ENCODE data around the gene GDF15.

Gene GDF15

DNA sequence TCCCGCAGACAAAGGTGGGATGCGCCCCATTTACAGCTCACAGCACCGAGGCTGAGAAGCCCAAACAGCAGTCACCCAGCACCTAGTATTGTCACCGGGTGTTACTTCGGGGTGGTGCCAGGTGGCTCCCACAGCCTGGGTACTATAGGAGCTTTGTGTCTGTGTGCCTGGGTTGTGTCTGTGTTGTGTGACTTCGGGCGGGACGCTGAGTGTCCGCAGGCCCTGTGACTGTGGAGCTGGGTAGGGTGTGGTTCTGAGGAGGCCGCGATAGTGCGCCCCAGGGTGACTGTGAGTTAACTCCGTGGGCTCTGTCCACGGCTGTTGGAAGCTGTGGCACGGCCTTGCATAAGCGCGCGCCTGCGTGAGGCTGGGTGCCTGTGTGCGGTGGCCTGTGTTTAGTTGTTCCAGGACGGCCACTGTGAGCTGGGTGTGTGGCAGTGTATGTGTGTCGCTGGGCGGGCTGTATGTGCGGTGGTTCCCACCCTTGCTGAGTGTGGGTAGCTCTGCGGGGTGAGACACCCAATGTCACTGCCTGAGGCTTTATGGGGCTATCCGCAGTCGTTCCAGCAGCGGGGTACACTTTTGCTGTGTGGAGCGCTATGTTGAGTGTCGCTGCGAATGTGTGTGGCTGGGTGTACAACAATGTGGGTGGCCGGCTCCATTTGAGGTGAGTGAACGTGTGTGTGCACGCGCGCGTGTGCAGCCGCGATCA lies 32.7 kb downstream of the GDF15 start:
- Histone ChIP-seq H3K36me3 (ENCODE audit: control insufficient read depth, insufficient read depth, low read length) (no peaks in the 10 kb centered on the region), H3K4me1 (ENCODE audit: control insufficient read depth, insufficient read depth, low read length, poor library complexity, severe bottlenecking) (peaks cover 86% of the 10 kb centered on the region), H3K27ac (ENCODE audit: insufficient read depth, low read length, poor library complexity, severe bottlenecking) (peak overlapping the region; percentile 73), H3K4me3 (ENCODE audit: insufficient read depth, low read depth, low read length, poor library complexity, severe bottlenecking) (peak overlapping the region; percentile 8), H3K27me3 (replicated peaks; ENCODE audit: control insufficient read depth, insufficient read depth, low read length, poor library complexity, severe bottlenecking) (no peaks in the 10 kb centered on the region), H3K9me3 (ENCODE audit: control insufficient read depth, low read length) (no peaks in the 10 kb centered on the region)
- peak in 2 of 3 donors; percentile 47 to 48 for DNase-seq

GRCh38 chr19:18419195-18419698 lies 33.3 kb downstream of the GDF15 start, which contains the start of gene SSBP4:
Gene SSBP4, plus strand, starts transcription at chr19:18419398. Its CDS starts 251 bp downstream, at chr19:18419649.
- DNase-seq, result peak; percentile 61 to 64 (median 62)
- H3K4me3 ChIP-seq (ENCODE audit: insufficient read depth, low read depth, low read length, poor library complexity, severe bottlenecking), result peak within 1 kb of the TSS; percentile 59
- peaks cover 92% of the 10 kb centered on the region for H3K4me1 ChIP-seq (ENCODE audit: control insufficient read depth, insufficient read depth, low read length, poor library complexity, severe bottlenecking)
- H3K9me3 ChIP-seq (ENCODE audit: control insufficient read depth, low read length), result no peaks in the 10 kb centered on the region
- H3K27ac ChIP-seq (ENCODE audit: insufficient read depth, low read length, poor library complexity, severe bottlenecking), result peak within 1 kb of the TSS; percentile 73
- H3K27me3 ChIP-seq (replicated peaks; ENCODE audit: control insufficient read depth, insufficient read depth, low read length, poor library complexity, severe bottlenecking), result no peaks in the 10 kb centered on the region
- no peaks in the 10 kb centered on the region for H3K36me3 ChIP-seq (ENCODE audit: control insufficient read depth, insufficient read depth, low read length)

DNA sequence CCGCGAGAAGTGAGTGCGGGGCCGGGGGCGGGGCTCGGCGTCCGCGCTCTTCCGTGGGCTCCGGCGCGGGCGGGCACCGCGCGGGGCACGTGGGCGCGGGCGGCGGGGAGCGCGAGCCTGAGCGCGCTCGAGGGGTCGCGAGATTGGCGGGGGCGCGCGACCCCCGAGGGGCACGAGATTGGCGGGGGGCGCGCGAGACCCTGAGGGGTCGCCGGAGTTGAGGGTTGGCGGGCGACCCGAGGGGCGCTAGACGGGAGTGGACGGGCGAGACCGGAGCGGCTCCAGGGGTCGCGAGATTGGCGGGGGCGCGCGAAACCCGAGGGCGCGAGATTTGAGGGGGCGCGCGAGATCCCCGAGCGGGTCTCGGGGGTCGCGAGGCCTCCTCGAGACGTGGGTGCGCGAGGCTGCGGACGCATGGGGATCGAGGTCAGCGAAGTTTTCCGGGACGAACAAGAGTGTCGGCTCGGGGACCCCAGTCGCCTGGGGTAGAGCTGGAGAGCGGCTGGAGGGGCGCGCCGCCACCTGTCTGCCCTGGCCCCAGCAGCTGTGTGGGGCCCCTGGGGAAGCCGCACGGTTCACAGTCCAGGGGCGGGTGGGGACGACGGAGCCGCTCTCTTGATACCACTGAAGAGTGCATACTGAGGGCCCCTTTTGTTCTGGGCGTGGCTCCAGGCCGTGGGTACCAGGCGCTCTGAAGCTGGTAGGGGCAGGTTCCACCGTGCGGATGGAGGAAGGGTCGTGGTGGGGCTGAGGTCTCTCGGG lies 33.9 kb downstream of the GDF15 start:
- Histone ChIP-seq H3K36me3 (ENCODE audit: control insufficient read depth, insufficient read depth, low read length) (no peaks in the 10 kb centered on the region), H3K4me1 (ENCODE audit: control insufficient read depth, insufficient read depth, low read length, poor library complexity, severe bottlenecking) (peaks cover 93% of the 10 kb centered on the region), H3K4me3 (ENCODE audit: insufficient read depth, low read depth, low read length, poor library complexity, severe bottlenecking) (peak overlapping the region; percentile 59), H3K9me3 (ENCODE audit: control insufficient read depth, low read length) (no peaks in the 10 kb centered on the region), H3K27ac (ENCODE audit: insufficient read depth, low read length, poor library complexity, severe bottlenecking) (peak overlapping the region; percentile 73), H3K27me3 (replicated peaks; ENCODE audit: control insufficient read depth, insufficient read depth, low read length, poor library complexity, severe bottlenecking) (no peaks in the 10 kb centered on the region)
- peak in 2 of 3 donors; percentile 35 to 40 for DNase-seq

- DNase-seq, result no peak
- no peaks in the 10 kb centered on the region for H3K36me3 ChIP-seq (ENCODE audit: control insufficient read depth, insufficient read depth, low read length)
- H3K27ac ChIP-seq (ENCODE audit: insufficient read depth, low read length, poor library complexity, severe bottlenecking), result peak overlapping the region; percentile 73
- H3K27me3 ChIP-seq (replicated peaks; ENCODE audit: control insufficient read depth, insufficient read depth, low read length, poor library complexity, severe bottlenecking), result no peaks in the 10 kb centered on the region
- peaks cover 93% of the 10 kb centered on the region for H3K4me1 ChIP-seq (ENCODE audit: control insufficient read depth, insufficient read depth, low read length, poor library complexity, severe bottlenecking)
- H3K9me3 ChIP-seq (ENCODE audit: control insufficient read depth, low read length), result no peaks in the 10 kb centered on the region
- H3K4me3 ChIP-seq (ENCODE audit: insufficient read depth, low read depth, low read length, poor library complexity, severe bottlenecking), result peak overlapping the region; percentile 59
These were observed 35.0 kb downstream of the GDF15 start for GRCh38 chr19:18420930-18421329.

GRCh38 chr19:18421371-18421959 lies 35.5 kb downstream of the GDF15 start:
- Histone ChIP-seq H3K9me3 (ENCODE audit: control insufficient read depth, low read length) (no peaks in the 10 kb centered on the region), H3K4me3 (ENCODE audit: insufficient read depth, low read depth, low read length, poor library complexity, severe bottlenecking) (no peak overlapping the region), H3K27ac (ENCODE audit: insufficient read depth, low read length, poor library complexity, severe bottlenecking) (peak overlapping the region; percentile 73), H3K36me3 (ENCODE audit: control insufficient read depth, insufficient read depth, low read length) (no peaks in the 10 kb centered on the region), H3K27me3 (replicated peaks; ENCODE audit: control insufficient read depth, insufficient read depth, low read length, poor library complexity, severe bottlenecking) (no peaks in the 10 kb centered on the region), H3K4me1 (ENCODE audit: control insufficient read depth, insufficient read depth, low read length, poor library complexity, severe bottlenecking) (peaks cover 93% of the 10 kb centered on the region)
- no peak for DNase-seq

- H3K4me1 ChIP-seq (ENCODE audit: control insufficient read depth, insufficient read depth, low read length, poor library complexity, severe bottlenecking), result peaks cover 88% of the 10 kb centered on the region
- no peaks in the 10 kb centered on the region for H3K36me3 ChIP-seq (ENCODE audit: control insufficient read depth, insufficient read depth, low read length)
- no peaks in the 10 kb centered on the region for H3K9me3 ChIP-seq (ENCODE audit: control insufficient read depth, low read length)
- peak overlapping the region; percentile 73 for H3K27ac ChIP-seq (ENCODE audit: insufficient read depth, low read length, poor library complexity, severe bottlenecking)
- H3K27me3 ChIP-seq (replicated peaks; ENCODE audit: control insufficient read depth, insufficient read depth, low read length, poor library complexity, severe bottlenecking), result no peaks in the 10 kb centered on the region
- no peak overlapping the region for H3K4me3 ChIP-seq (ENCODE audit: insufficient read depth, low read depth, low read length, poor library complexity, severe bottlenecking)
- peak in 1 of 3 donors; percentile 38 for DNase-seq
These were observed 36.7 kb downstream of the GDF15 start for GRCh38 chr19:18422530-18423191.

DNA sequence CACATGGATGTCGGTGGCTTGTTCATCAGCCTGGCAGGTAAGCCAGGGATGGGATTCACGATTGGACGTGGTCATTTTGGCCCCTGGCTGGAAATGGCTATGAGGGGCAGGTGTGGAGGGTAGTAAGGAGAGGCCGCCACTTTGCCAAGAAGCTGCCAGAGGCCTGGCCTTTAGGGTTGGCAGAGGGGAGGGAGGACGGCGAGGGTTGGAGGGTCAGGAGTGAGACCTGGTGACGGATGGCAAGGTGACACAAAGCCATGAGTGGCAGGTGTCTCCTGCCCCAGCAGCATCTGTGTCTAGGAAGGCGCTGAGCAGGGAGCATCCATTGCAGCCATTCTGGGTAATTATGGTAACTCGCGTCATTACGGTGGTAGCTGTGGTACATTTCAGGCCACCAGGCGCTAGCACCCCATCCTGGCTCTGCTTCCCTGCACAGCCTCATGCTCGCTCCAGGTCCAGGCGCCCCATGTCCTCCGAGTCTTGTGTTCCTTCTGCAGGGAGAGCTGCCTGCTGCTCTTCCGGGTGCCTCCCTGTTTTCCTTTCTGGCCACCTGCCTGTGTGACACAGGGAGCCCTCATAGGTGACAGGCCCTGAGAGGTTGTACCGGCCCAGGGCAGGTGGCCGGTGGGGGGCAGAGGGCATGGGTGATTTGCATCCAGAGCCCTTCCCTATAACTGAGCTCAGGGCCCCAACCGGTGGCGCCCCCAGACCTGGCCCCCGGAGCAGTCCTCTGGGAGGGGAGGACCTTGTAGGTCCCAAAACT lies 37.5 kb downstream of the GDF15 start:
- H3K9me3 ChIP-seq (ENCODE audit: control insufficient read depth, low read length), result no peaks in the 10 kb centered on the region
- no peak overlapping the region for H3K4me3 ChIP-seq (ENCODE audit: insufficient read depth, low read depth, low read length, poor library complexity, severe bottlenecking)
- no peaks in the 10 kb centered on the region for H3K36me3 ChIP-seq (ENCODE audit: control insufficient read depth, insufficient read depth, low read length)
- peak overlapping the region; percentile 73 for H3K27ac ChIP-seq (ENCODE audit: insufficient read depth, low read length, poor library complexity, severe bottlenecking)
- no peak for DNase-seq
- no peaks in the 10 kb centered on the region for H3K27me3 ChIP-seq (replicated peaks; ENCODE audit: control insufficient read depth, insufficient read depth, low read length, poor library complexity, severe bottlenecking)
- peaks cover 88% of the 10 kb centered on the region for H3K4me1 ChIP-seq (ENCODE audit: control insufficient read depth, insufficient read depth, low read length, poor library complexity, severe bottlenecking)

GRCh38 chr19:18424122-18424889 lies 38.3 kb downstream of the GDF15 start:
- peaks cover 90% of the 10 kb centered on the region for H3K4me1 ChIP-seq (ENCODE audit: control insufficient read depth, insufficient read depth, low read length, poor library complexity, severe bottlenecking)
- no peak for DNase-seq
- no peak overlapping the region for H3K4me3 ChIP-seq (ENCODE audit: insufficient read depth, low read depth, low read length, poor library complexity, severe bottlenecking)
- no peaks in the 10 kb centered on the region for H3K9me3 ChIP-seq (ENCODE audit: control insufficient read depth, low read length)
- H3K36me3 ChIP-seq (ENCODE audit: control insufficient read depth, insufficient read depth, low read length), result no peaks in the 10 kb centered on the region
- H3K27ac ChIP-seq (ENCODE audit: insufficient read depth, low read length, poor library complexity, severe bottlenecking), result peak overlapping the region; percentile 73
- H3K27me3 ChIP-seq (replicated peaks; ENCODE audit: control insufficient read depth, insufficient read depth, low read length, poor library complexity, severe bottlenecking), result no peaks in the 10 kb centered on the region

Data from effector memory CD4-positive, alpha-beta T cell (primary cell).